Middle frontal gyrus (tissue), 1 donor: ENCODE results near the gene CPT2.
"Not testable (repeated sequence)": the region's sequence is repeated elsewhere in the genome, so short reads cannot be mapped to it uniquely, and the experiment has no call there.

ENCODE experiments used
- DNase-seq: peaks from one replicate; pipeline ENCODE4 v3.0.0-alpha.2; 2015; ENCODE audit warnings: low spot score; ENCODE audit errors: extremely low spot score

The CPT2 gene

GRCh38 chr1:53182111-53182593 is 14.5 kb upstream of the CPT2 start:
- peak; percentile 68 for DNase-seq

GRCh38 chr1:53182716-53183094 is 13.9 kb upstream of the CPT2 start:
- no peak for DNase-seq

- no peak for DNase-seq
These were observed 13.3 kb upstream of the CPT2 start for GRCh38 chr1:53183095-53183990.

GRCh38 chr1:53185955-53186297 is 10.7 kb upstream of the CPT2 start:
- not testable (repeated sequence) for DNase-seq

- no peak for DNase-seq
These were observed 10.1 kb upstream of the CPT2 start for GRCh38 chr1:53186533-53186932.

GRCh38 chr1:53187401-53187800 is 9.2 kb upstream of the CPT2 start:
- DNase-seq, result no peak

- DNase-seq, result no peak
These were observed 8.5 kb upstream of the CPT2 start for GRCh38 chr1:53188099-53188498.

GRCh38 chr1:53189061-53189460 is 7.6 kb upstream of the CPT2 start:
- DNase-seq, result no peak

GRCh38 chr1:53190210-53190611 is 6.4 kb upstream of the CPT2 start:
- no peak for DNase-seq

GRCh38 chr1:53195246-53196016 is 1.2 kb upstream of the CPT2 start:
- no peak for DNase-seq

GRCh38 chr1:53196017-53196484 is 573 bp upstream of the CPT2 start:
- DNase-seq, result no peak

- no peak for DNase-seq
These were observed 922 bp downstream of the CPT2 start for GRCh38 chr1:53197291-53198200.

GRCh38 chr1:53198241-53198651 is 1.6 kb downstream of the CPT2 start:
- no peak for DNase-seq

GRCh38 chr1:53203466-53203865 is 6.8 kb downstream of the CPT2 start:
- no peak for DNase-seq

GRCh38 chr1:53205496-53205895 is 8.9 kb downstream of the CPT2 start:
- not testable (repeated sequence) for DNase-seq

GRCh38 chr1:53206083-53206685 is 9.6 kb downstream of the CPT2 start:
- DNase-seq, result not testable (repeated sequence)

GRCh38 chr1:53206735-53207379 is 10.2 kb downstream of the CPT2 start:
- DNase-seq, result no peak

GRCh38 chr1:53207726-53208125 is 11.1 kb downstream of the CPT2 start:
- no peak for DNase-seq

GRCh38 chr1:53210352-53210751 is 13.7 kb downstream of the CPT2 start:
- DNase-seq, result no peak

- DNase-seq, result no peak
These were observed 14.3 kb downstream of the CPT2 start for GRCh38 chr1:53210954-53211353.
